Bronchial epithelial cell (primary cell): Measurements from ENCODE around the gene RCCD1. TPM values are rescaled to one million over a fixed set of nuclear protein-coding genes. Genes with fewer than 3 reads are reported as not detected.
"Not testable (repeated sequence)": the region's sequence is repeated elsewhere in the genome, so short reads cannot be mapped to it uniquely, and the experiment has no call there.

Experiments used
- DNase-seq: peaks from one replicate; pipeline ENCODE4 v3.0.0-alpha.2; 2010; ENCODE audit warnings: low read depth
- FAIRE-seq: peaks from 2 replicates; lab custom pipeline; 2011; peaks lifted over from hg19 to GRCh38; lab: Jason Lieb, UNC
- H3K27me3 ChIP-seq: 2 replicates; pipeline ENCODE4 v1.5.1; 2011; ENCODE audit warnings: low read length; ENCODE audit not compliant: control insufficient read depth, insufficient read depth
- H3K36me3 ChIP-seq: 2 replicates; pipeline ENCODE4 v1.5.1; 2011; ENCODE audit warnings: low read length; ENCODE audit not compliant: control insufficient read depth, insufficient read depth
- H3K4me3 ChIP-seq: 2 replicates; pipeline ENCODE4 v1.5.1; 2011; ENCODE audit warnings: mild to moderate bottlenecking, low read depth, low read length, control low read depth
- CTCF ChIP-seq: IDR thresholded peaks from 2 replicates; pipeline ENCODE4 v1.5.1; 2011; ENCODE audit warnings: mild to moderate bottlenecking, moderate library complexity, low read length, control low read depth, inconsistent platforms; ENCODE audit not compliant: insufficient read depth, severe bottlenecking
- total RNA-seq: library from RNA; depleted of rRNA; stranded (reverse); fragments of >200 nt; gene quantifications from 2 replicates; pipeline ENCODE4 v1.2.1, GENCODE V29; 2014

Gene RCCD1
- total RNA-seq, 1 donor from 2014 or later, result 11.6 TPM

DNA sequence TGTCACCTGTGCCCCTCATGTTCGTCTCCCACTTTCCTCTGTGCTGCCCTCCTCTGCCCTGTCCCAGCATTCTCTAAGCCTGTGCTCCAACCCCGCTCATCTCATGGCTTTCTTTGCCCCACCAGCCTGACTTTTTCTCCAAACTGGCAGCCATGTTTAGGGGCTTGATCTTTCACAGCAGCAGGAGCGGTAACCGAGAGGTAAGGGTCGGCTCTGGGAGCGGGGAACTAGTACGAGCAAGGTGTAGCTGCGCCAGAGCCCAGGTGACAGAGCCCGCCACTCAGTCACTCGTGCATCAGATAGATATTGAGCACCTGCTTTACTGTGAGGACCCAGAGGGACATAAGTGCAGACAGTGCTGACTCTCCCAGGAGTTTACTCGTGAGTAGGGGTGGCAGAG is 38.2 kb upstream of the RCCD1 start:
- no peak for DNase-seq
- peak; percentile 90 for FAIRE-seq
- TF ChIP-seq CTCF, result no peak
- Histone ChIP-seq H3K36me3 (peaks cover 19% of the 10 kb centered on the region), H3K27me3 (no peaks in the 10 kb centered on the region), H3K4me3 (no peak overlapping the region)

DNA sequence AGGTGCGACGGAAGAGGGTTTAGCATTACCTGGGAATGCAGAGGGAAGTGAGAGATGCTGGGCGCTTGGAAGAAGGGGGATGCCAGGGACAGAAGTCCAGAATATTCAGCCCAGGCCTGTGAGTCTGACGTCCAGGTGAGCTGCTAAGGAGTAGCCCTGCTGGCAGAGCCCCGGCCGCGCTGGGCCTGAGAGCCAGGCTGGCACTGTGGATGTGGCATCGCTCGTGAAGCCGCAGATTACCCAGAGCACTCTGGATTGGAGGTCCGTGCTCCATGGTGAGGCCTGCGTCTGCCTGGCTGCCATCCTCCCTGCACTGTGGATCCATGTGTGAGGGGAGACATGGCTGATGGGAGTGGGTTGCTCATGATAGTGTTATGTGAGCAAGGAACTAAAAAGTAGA is 37.1 kb upstream of the RCCD1 start:
- no peak overlapping the region for H3K4me3 ChIP-seq
- FAIRE-seq (no peak), DNase-seq (no peak)
- peaks cover 13% of the 10 kb centered on the region for H3K36me3 ChIP-seq
- no peak for TF ChIP-seq CTCF
- no peaks in the 10 kb centered on the region for H3K27me3 ChIP-seq

DNA sequence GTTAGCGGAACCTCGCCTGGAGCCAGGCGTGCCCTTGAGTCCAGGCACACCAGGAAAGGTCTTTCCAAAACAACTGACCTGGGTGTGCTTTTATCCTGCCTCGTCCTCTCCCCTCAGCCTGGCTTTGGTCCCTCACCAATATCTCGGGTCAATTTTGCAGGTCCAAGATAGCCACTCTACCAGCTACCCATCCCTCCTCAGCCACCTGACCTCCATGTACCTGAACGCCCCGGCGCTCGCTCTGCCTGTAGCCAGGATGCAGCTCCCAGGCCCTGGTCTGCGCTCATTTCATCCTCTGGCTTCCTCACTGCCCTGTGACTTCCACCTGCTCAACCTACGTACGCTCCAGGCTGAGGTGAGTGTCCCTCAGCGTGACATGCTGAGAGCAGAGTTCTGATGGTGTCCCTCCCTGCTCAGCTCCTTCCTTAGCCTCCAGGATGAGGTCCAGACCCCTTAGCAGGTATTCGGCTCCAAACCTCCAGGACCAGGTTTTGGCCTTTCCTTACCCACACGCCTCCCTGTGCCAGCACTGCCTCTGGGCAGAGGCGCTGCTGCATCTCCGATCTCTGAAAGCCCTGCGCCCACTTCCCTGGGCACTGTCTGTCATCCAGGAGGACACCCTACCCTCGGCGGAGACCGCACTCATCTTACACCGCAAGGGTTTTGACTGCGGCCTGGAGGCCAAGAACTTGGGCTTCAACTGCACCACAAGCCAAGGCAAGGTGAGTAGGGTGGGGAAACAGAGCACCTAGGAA is 36.5 kb upstream of the RCCD1 start:
- no peaks in the 10 kb centered on the region for H3K27me3 ChIP-seq
- TF ChIP-seq CTCF, result no peak
- no peak for DNase-seq
- no peak for FAIRE-seq
- no peak overlapping the region for H3K4me3 ChIP-seq
- peaks cover 12% of the 10 kb centered on the region for H3K36me3 ChIP-seq

DNA sequence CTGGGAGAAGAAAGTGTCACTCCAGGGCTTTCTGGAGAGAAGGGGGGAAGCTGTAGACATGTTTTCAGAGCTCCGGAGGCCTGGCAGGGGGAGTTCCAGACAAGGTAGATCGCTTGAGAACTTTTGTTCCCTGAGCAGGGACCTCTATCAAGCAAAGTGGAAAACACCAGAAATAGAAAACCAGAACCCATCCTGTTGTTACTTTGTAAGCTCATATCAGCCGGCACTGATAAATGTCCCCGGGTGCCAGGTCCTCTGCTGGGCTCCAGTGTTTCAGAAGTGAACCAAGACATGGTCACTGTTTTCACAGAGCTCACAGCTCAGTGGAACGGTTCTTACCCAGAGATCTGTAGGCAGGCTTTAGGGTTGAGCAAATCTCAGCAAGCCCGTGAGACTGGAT is 35.8 kb upstream of the RCCD1 start:
- DNase-seq (no peak), FAIRE-seq (no peak)
- Histone ChIP-seq H3K27me3 (no peaks in the 10 kb centered on the region), H3K4me3 (no peak overlapping the region), H3K36me3 (peaks cover 8% of the 10 kb centered on the region)
- no peak for TF ChIP-seq CTCF

GRCh38 chr15:90921887-90922286 is 32.8 kb upstream of the RCCD1 start:
- H3K36me3 ChIP-seq, result peaks cover 4% of the 10 kb centered on the region
- FAIRE-seq (no peak), DNase-seq (no peak)
- H3K27me3 ChIP-seq, result no peaks in the 10 kb centered on the region
- no peak overlapping the region for H3K4me3 ChIP-seq
- TF ChIP-seq CTCF, result no peak

DNA sequence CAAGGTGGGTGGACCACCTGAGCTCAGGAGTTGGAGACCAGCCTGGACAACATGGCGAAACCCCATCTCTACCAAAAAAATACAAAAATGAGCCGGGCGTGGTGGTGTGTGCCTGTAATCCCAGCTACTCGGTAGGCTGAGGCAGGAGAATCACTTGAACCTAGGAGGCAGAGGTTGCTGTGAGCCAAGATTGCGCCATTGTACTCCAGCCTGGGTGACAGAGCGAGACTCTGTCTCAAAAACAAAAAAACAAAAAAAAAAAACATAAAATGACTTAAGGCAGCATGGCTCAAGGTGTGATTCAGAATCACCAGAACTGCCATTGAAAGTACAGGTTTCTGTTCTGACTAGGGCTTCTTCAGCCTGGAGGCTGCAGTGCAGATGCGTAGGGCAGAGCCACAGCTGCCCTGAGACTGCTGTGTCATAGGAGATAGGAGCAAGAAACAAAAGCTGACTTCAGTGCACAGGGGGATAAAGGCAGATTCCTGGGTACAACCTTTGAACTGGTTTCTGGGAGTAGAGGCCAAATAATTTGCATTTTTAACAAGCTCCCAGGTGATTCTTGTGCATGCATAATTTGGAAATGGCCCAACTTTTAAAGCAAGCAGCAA is 31.9 kb upstream of the RCCD1 start:
- not testable (repeated sequence) for H3K27me3 ChIP-seq, FAIRE-seq, DNase-seq, H3K4me3 ChIP-seq, H3K36me3 ChIP-seq
